Raji (cell line): ENCODE measurements around the gene TDRD1.

ENCODE experiments used
- POLR2A ChIP-seq: IDR thresholded peaks from 2 replicates; pipeline ENCODE4 v1.6.1; 2011; ENCODE audit warnings: low read depth, low read length, control low read depth; ENCODE audit not compliant: insufficient read depth

TDRD1 gene

GRCh38 chr10:114206902-114207301, 27.7 kb downstream of the TDRD1 start:
- no peak for TF ChIP-seq POLR2A

- no peak for TF ChIP-seq POLR2A
These were observed 28.2 kb downstream of the TDRD1 start for GRCh38 chr10:114207349-114207748.

- TF ChIP-seq POLR2A, result no peak
These were observed 29.2 kb downstream of the TDRD1 start for GRCh38 chr10:114208351-114208750.

DNA sequence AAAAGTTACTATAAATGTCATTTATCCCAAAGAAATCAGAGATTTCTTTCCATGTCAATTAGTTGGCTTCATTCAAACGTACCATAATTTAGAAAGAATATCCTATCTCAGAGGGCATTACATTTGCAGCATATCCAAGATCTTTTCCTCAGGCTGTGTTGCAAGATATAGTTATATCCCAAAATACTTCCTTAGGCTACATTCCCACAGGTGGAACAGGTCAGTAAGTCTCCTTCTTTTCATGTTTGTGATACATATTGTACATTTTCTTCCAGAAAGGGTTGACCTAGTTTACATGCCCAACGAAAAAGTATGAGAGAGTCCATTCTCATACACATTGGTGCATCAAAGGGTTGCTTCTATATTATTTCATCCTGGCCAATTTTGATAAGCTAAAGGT, 33.0 kb downstream of the TDRD1 start:
- no peak for TF ChIP-seq POLR2A

GRCh38 chr10:114215033-114215432, 35.9 kb downstream of the TDRD1 start:
- TF ChIP-seq POLR2A, result no peak

DNA sequence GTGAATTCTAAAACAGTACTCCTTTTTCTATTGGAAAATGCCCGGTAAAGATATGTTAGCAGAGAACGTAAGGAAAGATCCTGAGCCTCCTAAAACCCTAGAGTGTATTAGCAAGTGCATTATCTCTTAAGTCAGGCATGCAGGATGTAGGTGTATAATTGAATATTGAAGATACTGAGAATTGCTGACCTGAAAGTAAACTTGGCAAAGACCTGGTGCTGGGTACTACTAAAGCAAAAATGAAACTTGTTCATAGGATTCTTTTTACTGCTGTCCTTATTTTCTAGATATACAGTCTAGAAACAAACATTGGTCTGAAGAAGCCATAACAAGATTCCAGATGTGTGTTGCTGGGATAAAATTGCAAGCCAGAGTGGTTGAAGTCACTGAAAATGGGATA, 41.1 kb downstream of the TDRD1 start:
- no peak for TF ChIP-seq POLR2A

GRCh38 chr10:114221235-114221634, 42.1 kb downstream of the TDRD1 start:
- TF ChIP-seq POLR2A, result no peak

DNA sequence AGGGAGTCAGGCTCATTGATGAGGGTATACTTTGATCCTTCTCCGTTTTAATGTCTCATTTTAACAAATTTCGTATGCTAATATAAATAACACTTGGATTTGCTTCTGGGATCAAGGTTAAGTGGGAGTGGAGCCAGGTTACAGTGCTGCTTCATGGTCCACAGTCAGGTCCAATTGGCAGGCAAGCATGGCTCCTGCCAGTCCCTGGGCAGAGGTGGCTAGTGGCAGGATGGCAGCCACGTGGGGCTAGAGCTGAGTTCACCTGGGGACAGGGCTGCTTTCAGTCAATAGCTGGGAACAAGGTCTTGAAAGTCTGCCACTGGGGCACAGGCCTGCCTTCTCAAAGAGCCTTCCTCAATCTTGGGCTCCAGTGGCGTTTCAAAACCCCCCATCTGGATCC, 43.9 kb downstream of the TDRD1 start:
- TF ChIP-seq POLR2A, result no peak

GRCh38 chr10:114228156-114228555, 49.0 kb downstream of the TDRD1 start:
- no peak for TF ChIP-seq POLR2A

GRCh38 chr10:114232561-114233176, 53.5 kb downstream of the TDRD1 start:
- TF ChIP-seq POLR2A, result no peak

- TF ChIP-seq POLR2A, result no peak
These were observed 54.3 kb downstream of the TDRD1 start for GRCh38 chr10:114233482-114233881.

DNA sequence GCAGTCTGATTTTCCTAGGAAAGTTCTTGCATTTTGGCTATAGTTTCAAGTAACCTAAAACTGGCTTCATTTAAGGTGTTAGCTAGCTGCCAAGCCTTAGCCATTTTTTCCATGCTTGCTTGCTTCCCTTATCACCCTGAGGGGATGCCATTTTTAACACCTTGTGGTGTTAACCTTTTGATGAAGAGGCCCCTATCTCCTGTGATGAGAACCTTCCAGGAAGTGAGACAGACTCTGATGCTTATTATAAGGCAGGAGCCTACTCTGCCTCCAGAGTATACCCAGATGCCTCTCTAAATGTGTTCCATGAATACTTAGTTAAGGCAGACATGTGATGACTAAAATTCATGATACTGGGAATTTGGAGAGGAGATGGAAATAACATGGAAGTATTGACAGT, 55.0 kb downstream of the TDRD1 start:
- TF ChIP-seq POLR2A, result no peak

GRCh38 chr10:114239117-114239993, 60.2 kb downstream of the TDRD1 start, which contains the start of gene VWA2:
Gene VWA2 (plus strand): TSS chr10:114239254. CDS start chr10:114248714, 9,460 bp downstream.
- no peak for TF ChIP-seq POLR2A

DNA sequence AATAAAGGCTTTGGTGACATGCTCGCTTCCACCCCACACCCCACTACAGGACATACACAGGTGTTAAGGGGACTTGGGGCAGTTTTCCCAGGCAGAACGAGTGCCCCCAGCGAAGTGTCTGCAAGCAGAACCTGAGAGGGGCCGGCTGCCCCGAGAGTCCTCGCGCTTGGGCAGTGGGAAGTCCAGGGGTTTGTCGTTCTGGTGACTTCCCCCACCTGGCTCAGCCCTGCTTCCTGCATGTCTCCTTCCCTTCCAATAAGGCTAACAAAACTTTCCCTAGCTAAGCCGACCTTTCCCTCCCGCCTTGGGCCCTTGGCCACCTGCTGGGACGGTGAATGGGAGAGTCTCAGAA, 60.8 kb downstream of the TDRD1 start:
- no peak for TF ChIP-seq POLR2A

DNA sequence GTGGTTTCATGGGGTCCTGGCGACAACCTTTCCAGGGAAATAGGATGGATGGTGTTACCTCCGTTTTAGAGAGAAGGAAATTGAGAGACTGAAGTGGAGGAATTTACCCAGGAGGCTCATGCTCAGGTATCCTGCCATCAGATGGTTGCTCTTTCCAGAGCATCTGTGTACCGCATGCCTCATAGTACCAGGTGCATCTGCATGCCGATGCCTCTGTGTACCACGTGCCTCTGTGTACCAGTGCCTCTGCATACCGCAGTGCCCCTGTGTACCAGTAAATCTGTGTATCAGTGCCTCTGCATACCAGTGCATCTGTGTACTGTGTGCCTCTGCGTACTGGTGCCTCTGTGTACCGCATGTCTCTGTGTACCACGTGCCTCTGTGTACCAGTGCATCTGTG, 63.1 kb downstream of the TDRD1 start:
- no peak for TF ChIP-seq POLR2A

DNA sequence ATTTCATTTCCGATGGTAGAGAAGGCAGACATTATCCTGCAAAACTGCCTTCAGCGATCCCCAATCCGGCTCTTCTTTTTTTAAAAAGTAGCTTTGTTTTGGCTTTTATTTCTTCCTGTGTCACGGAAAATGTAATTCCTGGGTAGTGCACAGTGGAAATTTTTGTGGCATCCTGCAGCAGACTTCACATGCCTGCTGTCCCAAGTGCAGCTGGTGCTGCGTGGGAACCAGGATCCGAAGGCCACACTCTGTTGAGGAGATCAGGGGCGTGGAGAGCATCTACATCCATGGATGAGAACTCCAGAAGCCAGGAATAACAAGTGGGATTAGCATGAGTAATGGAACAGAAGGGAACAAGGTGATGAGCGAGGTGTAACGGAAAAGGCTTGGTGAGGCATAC, 64.5 kb downstream of the TDRD1 start:
- no peak for TF ChIP-seq POLR2A

GRCh38 chr10:114244126-114244525, 65.0 kb downstream of the TDRD1 start:
- no peak for TF ChIP-seq POLR2A

DNA sequence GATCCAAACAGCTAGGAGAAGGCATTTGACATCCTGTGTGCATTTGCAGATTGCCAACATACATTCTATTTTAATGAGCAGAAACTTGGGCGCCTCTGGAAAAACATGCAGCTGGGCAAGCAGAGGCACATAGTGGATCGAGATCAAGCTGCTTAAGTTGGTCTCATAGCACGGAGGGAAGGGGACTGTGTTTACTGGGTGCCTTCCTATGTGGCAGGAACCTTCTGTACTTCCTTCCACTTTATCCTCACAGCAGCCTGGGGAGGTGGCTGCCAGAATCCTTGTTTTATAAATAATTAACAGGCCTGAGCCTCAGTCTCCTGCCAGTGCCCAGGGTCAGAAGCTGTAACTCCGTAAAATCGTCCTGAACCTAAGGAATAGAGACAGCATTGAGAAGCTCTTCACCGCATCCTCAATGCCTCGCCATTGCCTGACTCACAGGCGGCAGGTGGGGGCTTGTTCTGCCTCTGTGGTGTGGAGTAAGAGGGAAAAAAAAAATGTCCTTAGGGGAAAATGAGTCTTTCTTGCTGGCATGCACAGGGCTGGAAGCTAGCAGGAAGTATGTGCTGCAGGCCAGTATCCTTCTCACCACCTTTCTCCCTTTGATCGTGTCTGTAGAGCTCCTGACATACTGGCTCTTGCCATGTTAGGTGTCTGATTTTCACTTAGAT, 66.1 kb downstream of the TDRD1 start:
- TF ChIP-seq POLR2A, result no peak
